ENCODE measurements around the gene STK33.

Gene STK33

GRCh38 chr11:8369592-8370205 is 224.3 kb downstream of the STK33 start:
- ATAC-seq (ENCODE audit: insufficient read depth, low read depth) = no peak
- H3K36me3 ChIP-seq (ENCODE audit: insufficient read depth, low read length) = no peaks in the 10 kb centered on the region
- no peak for TF ChIP-seq CTCF (IDR thresholded peaks at IDR 0.05; ENCODE audit: borderline replicate concordance, extremely low read depth, low read length, poor library complexity, severe bottlenecking)

DNA sequence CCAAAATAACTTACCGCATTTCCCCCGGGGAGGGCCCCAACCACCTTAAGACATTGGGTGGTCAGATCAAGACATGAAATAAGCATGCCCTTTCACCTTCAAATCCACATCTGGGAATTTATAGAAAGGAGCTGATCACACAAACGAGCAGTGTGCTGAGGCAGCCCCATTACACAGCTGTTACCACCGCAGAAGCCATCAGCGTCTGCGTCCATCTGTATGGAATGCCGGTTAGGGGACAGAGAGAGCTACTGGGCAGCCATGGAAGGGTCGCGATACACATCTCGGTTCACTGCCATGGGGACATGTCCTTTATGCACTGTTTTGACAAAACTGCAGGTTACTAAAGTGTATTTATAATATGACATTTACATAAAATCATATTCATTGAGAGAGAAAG is 225.3 kb downstream of the STK33 start:
- H3K4me1 ChIP-seq (ENCODE audit: insufficient read depth, low read length) = no peaks in the 10 kb centered on the region
- DNase-seq (no peak), ATAC-seq (ENCODE audit: insufficient read depth, low read depth) (no peak)
- H3K27ac ChIP-seq (ENCODE audit: low read length) = no peak overlapping the region
- H3K27me3 ChIP-seq (ENCODE audit: insufficient read depth, low read length, poor library complexity) = no peaks in the 10 kb centered on the region
- no peak for TF ChIP-seq EZH2 (IDR thresholded peaks at IDR 0.05; ENCODE audit: borderline replicate concordance, low read depth, low read length, severe bottlenecking)
- no peak for TF ChIP-seq CTCF (IDR thresholded peaks at IDR 0.05; ENCODE audit: borderline replicate concordance, extremely low read depth, low read length, poor library complexity, severe bottlenecking)
- H3K4me2 ChIP-seq (ENCODE audit: insufficient read depth, low read length) = no peak overlapping the region
- H3K9ac ChIP-seq (ENCODE audit: low read depth, low read length) = no peak overlapping the region
- no peaks in the 10 kb centered on the region for H3K9me3 ChIP-seq (ENCODE audit: insufficient read depth, low read length, severe bottlenecking)
- H3K4me3 ChIP-seq (ENCODE audit: low read depth in 1 of 2, low read length in 2 of 2) = no peak overlapping the region
- no peaks in the 10 kb centered on the region for H4K20me1 ChIP-seq (ENCODE audit: insufficient read depth, low read length)
- no peaks in the 10 kb centered on the region for H3K36me3 ChIP-seq (ENCODE audit: insufficient read depth, low read length)
- H3K79me2 ChIP-seq (ENCODE audit: insufficient read depth, low read length) = no peaks in the 10 kb centered on the region
- no peak overlapping the region for H2AFZ ChIP-seq (ENCODE audit: low read depth, low read length)

More at GRCh38 chr11:8369592-8370205, 224.3 kb downstream of the STK33 start:
- Histone ChIP-seq H3K4me1 (ENCODE audit: insufficient read depth, low read length) (no peaks in the 10 kb centered on the region), H3K4me2 (ENCODE audit: insufficient read depth, low read length) (no peak overlapping the region), H3K9ac (ENCODE audit: low read depth, low read length) (no peak overlapping the region), H3K4me3 (ENCODE audit: low read depth in 1 of 2, low read length in 2 of 2) (no peak overlapping the region), H3K79me2 (ENCODE audit: insufficient read depth, low read length) (no peaks in the 10 kb centered on the region), H3K27me3 (ENCODE audit: insufficient read depth, low read length, poor library complexity) (no peaks in the 10 kb centered on the region), H2AFZ (ENCODE audit: low read depth, low read length) (no peak overlapping the region), H3K9me3 (ENCODE audit: insufficient read depth, low read length, severe bottlenecking) (no peaks in the 10 kb centered on the region), H3K27ac (ENCODE audit: low read length) (no peak overlapping the region), H4K20me1 (ENCODE audit: insufficient read depth, low read length) (no peaks in the 10 kb centered on the region)
- DNase-seq = no peak

DNA sequence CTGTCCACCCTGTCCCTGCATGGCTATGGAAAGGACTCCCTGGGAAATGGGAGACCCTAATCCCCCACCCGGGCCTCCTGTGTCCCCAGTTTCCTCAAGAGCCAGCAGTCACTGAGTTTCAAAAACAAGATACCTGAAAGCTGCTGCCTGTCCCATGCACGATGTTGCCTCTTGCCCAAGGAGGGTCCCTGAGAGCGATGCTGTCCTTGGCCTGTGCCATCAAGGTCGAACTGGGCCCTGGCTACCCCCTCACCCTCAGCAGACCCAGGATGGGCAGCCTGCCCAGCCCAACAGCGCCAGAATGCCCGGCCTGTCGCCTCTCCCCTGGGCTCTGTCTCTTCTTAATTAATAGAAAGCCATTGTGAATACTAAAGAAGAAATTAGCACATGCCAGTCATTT is 225.8 kb downstream of the STK33 start:
- H3K4me1 ChIP-seq (ENCODE audit: insufficient read depth, low read length) = no peaks in the 10 kb centered on the region
- no peaks in the 10 kb centered on the region for H3K9me3 ChIP-seq (ENCODE audit: insufficient read depth, low read length, severe bottlenecking)
- no peak overlapping the region for H2AFZ ChIP-seq (ENCODE audit: low read depth, low read length)
- no peak for ATAC-seq (ENCODE audit: insufficient read depth, low read depth)
- TF ChIP-seq EZH2 (IDR thresholded peaks at IDR 0.05; ENCODE audit: borderline replicate concordance, low read depth, low read length, severe bottlenecking) (no peak), CTCF (IDR thresholded peaks at IDR 0.05; ENCODE audit: borderline replicate concordance, extremely low read depth, low read length, poor library complexity, severe bottlenecking) (no peak)
- H4K20me1 ChIP-seq (ENCODE audit: insufficient read depth, low read length) = no peaks in the 10 kb centered on the region
- no peaks in the 10 kb centered on the region for H3K27me3 ChIP-seq (ENCODE audit: insufficient read depth, low read length, poor library complexity)
- no peak overlapping the region for H3K4me3 ChIP-seq (ENCODE audit: low read depth in 1 of 2, low read length in 2 of 2)
- no peak overlapping the region for H3K9ac ChIP-seq (ENCODE audit: low read depth, low read length)
- H3K36me3 ChIP-seq (ENCODE audit: insufficient read depth, low read length) = no peaks in the 10 kb centered on the region
- no peaks in the 10 kb centered on the region for H3K79me2 ChIP-seq (ENCODE audit: insufficient read depth, low read length)
- no peak overlapping the region for H3K4me2 ChIP-seq (ENCODE audit: insufficient read depth, low read length)
- DNase-seq = no peak
- no peak overlapping the region for H3K27ac ChIP-seq (ENCODE audit: low read length)

- H3K36me3 ChIP-seq (ENCODE audit: insufficient read depth, low read length) = no peaks in the 10 kb centered on the region
- H3K9me3 ChIP-seq (ENCODE audit: insufficient read depth, low read length, severe bottlenecking) = no peaks in the 10 kb centered on the region
- H3K27ac ChIP-seq (ENCODE audit: low read length) = no peak overlapping the region
- H3K9ac ChIP-seq (ENCODE audit: low read depth, low read length) = no peak overlapping the region
- no peaks in the 10 kb centered on the region for H3K4me1 ChIP-seq (ENCODE audit: insufficient read depth, low read length)
- DNase-seq (no peak), ATAC-seq (ENCODE audit: insufficient read depth, low read depth) (no peak)
- no peak overlapping the region for H3K4me3 ChIP-seq (ENCODE audit: low read depth in 1 of 2, low read length in 2 of 2)
- H4K20me1 ChIP-seq (ENCODE audit: insufficient read depth, low read length) = no peaks in the 10 kb centered on the region
- no peaks in the 10 kb centered on the region for H3K79me2 ChIP-seq (ENCODE audit: insufficient read depth, low read length)
- TF ChIP-seq CTCF (IDR thresholded peaks at IDR 0.05; ENCODE audit: borderline replicate concordance, extremely low read depth, low read length, poor library complexity, severe bottlenecking) (no peak), EZH2 (IDR thresholded peaks at IDR 0.05; ENCODE audit: borderline replicate concordance, low read depth, low read length, severe bottlenecking) (no peak)
- no peak overlapping the region for H3K4me2 ChIP-seq (ENCODE audit: insufficient read depth, low read length)
- no peaks in the 10 kb centered on the region for H3K27me3 ChIP-seq (ENCODE audit: insufficient read depth, low read length, poor library complexity)
- H2AFZ ChIP-seq (ENCODE audit: low read depth, low read length) = no peak overlapping the region
Measured at GRCh38 chr11:8366316-8366715, 227.7 kb downstream of the STK33 start.
